ENCODE data around the gene DET1.
"Not testable (repeated sequence)": the region's sequence is repeated elsewhere in the genome, so short reads cannot be mapped to it uniquely, and the experiment has no call there.

DET1 gene

DNA sequence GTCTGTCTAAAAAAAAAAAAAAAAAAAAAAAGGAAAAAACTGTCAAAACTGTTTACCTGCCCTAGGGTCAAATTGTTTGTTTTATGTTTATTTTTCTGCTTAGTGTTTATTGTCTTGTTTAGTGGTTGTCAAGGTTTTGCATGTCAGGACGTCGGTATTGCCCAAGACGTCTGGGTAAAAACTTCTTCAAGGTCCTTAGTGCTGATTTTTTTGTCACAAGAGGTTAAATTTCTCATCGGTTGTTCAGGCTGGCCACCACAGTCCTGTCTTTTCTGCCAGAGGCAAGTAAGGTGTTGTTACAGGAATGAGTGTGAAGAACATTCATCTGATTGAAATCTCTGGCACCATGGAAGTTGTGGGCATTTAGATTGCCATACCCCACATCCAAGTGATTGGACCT lies 7.0 kb downstream of the DET1 start:
- no peak for DNase-seq

DNA sequence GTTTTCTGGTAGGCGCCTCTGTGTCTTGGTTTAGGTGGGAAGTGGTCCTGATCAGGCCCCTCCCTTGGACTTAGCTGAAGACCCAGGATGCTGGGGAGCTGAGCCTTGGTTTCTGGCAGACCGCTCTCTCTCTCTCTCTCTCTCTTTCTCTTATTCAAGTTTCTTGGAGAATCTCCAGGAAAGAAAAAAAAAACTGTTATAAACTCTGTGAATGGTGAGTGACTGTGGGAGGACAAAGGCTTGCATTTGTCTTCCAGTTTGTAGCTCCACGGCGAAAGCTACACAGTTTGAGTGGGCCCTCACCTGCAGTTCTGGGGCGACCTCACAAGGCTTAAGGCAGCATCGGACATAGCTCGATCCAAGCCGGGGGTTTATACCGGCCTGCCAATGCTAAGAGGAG lies 7.5 kb downstream of the DET1 start:
- DNase-seq: no peak

DNA sequence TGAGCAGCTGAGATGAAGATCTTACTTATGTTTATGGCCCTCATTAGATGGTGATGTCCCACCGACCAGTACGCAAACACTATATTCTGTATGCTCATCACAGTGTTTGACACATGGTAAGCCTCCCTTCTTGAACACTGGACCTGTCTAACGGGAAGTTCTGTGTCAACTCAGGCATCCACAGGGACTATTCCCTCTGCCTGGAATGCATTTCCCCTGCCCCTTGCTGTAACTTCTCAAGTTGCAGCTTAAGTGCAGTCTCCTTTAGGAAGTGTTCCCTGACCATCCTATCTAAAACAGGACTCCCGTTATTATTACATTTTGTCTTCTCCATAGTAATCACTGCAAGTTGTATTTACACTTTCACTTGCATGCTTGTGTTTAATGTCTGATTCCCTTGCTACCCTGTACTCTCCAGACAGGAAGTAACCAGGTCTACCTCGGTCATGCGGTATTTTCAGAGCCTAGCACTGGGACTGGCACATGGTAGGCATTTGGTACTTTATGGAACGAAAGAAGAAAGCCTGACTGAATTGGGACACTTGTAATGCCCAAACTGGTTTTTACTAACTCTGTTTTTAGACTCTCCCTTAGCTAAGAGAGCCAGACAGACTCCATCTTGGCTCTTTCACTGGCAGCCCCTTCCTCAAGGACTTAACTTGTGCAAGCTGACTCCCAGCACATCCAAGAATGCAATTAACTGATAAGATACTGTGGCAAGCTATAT lies 8.7 kb downstream of the DET1 start:
- DNase-seq: no peak

DNA sequence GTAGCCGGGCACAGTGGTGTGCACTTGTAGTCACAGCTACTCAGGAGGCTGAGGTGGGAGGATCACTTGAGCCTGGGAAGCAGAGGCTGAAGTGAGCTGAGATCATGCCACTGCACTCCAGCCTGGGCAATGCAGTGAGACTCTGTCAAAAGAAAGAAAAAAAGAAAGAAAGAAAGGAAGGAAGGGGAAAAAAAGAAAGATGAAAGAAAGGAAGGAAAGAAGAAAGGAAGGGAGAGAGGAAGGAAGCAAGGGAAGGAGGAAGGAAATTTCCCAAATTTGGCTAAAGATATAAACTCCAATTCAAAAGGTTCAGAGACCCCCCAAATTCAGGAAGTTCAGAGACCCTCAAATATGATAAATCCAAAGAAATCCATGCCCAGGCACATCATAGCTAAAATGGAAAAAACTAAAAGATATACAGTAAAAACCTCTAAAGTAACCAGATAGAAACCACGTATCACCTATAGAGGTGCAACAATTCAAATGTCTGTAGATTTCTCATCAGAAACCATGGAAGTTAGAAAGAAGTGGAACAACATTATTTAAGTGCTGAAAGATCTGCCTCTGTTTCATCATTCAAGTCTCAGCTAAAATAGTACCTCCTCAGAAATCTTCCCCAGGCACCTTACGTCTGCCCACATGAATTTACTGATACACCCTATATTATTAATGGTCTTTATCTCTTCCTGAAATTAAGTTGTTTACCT lies 10.7 kb downstream of the DET1 start:
- DNase-seq: no peak

DNA sequence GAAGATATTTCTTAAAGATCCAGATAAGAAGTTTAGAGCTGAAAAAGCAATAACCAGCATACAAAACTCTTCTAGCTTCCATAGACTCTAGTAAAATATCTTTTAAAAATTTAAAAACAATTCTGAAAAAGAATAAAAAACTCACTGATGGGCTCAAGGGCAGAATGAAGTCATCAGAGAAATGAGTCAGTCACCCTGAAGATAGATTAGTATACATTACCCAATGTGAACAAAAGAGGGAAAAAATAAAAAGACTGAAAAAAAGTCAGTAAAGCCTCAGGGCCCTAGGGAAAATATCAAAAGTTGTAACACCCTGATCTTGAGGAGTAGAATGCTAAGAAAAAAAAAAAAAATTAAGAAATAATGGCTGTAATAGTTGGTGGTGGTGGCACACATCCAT lies 11.4 kb downstream of the DET1 start:
- DNase-seq: no peak

DNA sequence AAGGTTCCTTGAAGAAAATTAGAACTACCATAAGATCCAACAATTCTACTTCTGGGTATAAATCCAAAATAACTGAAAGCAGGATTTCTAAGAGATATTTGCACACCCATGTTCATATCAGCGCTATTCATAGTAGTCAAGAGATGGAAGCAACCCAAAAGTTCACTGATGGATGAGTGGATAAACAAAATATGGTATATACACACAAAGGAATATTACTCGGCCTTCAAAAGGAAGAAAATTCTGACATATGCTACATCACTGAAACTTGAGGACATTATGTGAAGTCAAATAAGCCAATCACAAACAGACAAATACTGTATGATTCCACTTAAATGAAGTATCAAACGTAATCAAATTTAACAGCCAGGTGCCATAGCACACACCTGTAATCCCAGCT lies 13.1 kb downstream of the DET1 start:
- no peak for DNase-seq

DNA sequence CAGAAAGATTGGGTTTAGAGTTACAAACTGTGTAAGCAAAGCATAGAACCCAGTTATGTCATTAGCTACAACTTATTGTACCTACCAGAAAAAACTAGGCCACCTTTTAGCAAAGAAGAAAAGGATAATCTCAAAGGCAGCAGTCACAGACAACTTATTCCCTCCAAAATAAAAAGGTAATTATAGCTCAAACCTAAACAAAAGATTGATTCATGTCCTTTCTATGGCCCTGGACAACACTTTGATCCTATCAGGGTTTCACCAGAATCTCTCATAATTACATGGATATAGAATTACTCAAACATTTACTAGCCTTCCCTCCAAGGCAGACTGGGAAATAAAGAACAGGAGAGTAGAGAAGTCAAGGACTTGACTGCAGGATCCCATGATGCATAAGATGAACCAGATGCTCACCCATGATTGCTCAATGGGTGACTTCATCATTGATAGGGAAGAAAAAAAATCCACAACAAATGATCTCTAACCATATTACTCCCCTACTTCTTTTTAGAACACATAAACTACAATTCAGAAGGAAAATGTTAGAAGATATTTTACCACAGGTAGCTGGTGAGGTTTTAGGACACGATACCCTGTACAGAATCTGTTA lies 17.4 kb downstream of the DET1 start:
- DNase-seq: no peak

DNA sequence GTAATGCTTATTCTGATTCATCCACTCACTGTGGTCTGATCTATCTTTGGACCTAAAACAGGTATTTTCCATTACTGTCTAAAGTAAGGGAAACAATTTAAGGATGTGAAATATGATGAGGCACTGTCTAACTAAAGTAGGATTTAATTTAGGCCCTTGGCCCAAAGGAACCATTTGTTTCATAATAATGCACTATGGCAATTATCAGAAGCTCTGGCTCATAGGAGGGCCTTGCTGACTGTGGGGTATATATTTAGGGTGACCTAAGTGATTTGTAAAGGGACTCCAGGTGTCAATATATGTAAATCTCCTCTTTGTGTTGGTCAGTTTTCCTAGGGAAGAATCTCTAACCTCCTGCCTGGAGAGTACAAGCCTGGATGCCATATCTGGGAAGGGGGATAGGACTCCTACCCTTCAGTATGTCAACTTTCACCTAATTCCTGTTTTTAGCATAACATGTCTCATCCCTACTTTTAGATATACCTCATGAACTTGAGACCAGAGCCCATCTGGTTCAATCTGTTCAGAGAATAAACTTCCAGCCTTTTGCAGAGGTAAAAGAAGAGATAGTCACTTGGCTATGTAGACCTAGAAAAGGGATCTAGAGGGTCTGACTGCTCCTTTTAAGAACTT lies 20.1 kb downstream of the DET1 start:
- no peak for DNase-seq

DNA sequence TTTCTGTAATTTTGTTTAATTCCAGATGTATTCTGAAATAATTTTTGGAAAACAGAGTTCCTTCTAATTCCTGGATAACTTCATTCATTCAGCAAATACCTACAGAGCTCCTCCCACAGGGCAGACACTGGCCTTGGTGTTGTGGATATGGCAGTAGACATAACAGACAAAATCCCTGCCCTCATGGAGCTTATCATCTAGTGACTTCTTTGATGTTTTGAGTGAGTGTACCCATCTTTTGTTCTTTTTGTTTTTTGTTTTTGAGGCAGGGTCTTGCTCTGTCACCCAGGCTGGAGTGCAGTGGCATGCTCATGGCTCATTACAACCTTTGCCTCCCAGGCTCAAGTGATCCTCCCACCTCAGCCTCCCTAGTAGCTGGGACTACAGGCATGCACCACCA lies 21.1 kb downstream of the DET1 start:
- no peak for DNase-seq

DNA sequence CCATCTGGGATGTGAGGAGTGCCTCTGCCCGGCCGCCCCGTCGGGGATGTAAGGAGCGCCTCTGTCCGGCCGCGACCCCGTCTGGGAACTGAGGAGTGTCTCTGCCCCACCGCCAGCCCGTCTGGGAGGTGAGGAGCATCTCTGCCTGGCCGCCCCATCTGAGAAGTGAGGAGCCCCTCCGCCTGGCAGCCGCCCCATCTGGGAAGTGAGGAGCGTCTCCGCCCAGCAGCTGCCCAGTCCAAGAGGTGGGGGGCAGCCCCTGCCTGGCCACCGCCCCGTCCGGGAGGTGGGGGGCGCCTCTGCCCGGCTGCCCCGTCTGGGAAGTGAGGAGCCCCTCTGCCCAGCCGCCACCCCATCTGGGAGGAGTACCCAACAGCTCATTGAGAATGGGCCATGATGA lies 22.4 kb downstream of the DET1 start:
- DNase-seq: not testable (repeated sequence)

DNA sequence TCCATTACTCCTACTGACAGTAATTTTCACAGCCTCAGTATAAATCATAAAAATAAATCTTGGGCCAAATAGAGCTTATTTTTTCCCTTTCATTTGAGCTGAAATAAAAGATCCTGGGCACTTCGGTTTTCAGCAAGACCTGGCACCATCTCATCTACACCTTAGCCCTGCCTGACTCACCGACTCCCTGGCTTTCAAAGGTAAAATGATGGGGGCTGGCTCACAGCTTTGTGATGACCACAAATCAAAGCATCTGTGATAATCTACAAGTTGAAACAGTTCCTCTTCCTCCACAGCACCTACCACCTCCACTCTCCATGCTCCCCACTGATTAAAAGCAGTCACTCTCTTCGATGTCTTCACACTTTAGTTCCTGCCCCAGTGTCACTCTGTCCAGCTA lies 27.6 kb downstream of the DET1 start:
- no peak for DNase-seq

DNA sequence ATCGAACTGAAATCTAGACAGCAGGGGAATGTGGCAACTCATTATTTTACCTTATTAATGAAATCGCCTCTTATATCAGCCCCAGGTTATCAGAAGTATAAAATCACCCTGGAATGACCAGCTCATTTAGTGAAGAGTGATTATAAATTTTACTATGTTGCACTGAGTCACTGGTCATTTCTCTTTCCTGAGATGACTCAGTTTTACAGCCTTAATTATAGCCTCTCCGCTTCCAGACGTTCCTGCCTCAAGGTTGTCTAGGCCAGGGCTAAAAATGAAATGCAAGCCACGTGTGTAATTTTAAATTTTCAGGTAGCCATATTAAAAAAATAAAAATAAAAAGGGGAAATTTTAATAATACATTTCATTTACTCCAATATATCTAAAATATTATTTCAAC lies 33.3 kb downstream of the DET1 start:
- DNase-seq: no peak

DNA sequence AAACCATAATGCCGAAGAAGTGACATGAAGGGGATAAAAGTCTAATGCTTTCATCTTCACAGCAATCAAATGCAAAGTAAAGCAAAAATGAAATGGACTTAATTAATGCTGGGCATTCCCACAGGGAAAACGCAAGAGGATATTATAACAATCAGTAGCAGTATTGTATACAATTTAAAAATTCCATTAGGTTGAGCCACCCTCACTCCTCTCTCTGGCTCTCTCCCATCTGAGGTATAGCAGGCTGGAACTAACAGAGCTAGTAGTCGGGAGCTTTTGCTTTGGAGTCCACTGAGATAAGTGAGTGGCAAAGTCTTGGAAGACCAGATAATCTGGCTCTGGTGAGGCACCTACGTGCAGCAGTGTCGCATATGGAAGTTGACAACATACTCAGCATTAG lies 33.9 kb downstream of the DET1 start:
- no peak for DNase-seq

DNA sequence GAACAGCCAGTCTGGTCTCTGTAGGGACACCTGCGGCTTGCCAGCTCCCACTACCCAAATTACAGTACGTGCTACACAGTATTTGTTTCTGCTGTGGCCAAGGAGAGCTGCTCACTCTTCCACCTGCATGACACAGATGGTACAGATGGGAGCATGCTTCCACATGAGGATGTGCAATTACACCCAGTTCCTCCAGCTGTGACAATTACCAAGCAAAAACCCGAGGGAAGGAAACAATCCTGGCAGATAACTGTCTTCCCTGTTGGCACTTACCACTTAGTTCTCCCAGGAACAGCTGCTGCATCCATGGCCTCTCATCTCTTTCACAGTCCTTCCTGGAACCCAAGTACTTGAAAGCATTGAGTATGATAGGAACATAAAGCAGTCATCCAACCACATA lies 34.4 kb downstream of the DET1 start:
- DNase-seq: no peak

DNA sequence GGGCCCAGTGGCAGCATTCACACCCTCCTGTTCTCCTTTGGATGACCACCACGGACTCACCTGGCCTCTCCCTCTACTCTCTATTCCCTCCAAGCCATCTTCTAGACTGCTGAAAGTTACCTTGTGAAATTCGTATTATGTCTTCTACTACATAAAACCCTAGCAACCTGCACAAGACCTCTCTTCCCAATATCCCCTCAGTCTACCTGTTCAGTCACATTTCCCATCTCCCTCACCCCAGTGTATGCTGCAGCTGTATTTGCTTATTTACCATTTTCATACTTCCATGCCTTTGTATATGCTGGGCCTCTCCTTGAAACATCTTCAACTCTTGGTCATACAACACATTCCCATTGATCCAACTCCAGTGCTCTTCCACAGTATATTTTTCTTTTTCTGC lies 35.3 kb downstream of the DET1 start:
- DNase-seq: no peak

DNA sequence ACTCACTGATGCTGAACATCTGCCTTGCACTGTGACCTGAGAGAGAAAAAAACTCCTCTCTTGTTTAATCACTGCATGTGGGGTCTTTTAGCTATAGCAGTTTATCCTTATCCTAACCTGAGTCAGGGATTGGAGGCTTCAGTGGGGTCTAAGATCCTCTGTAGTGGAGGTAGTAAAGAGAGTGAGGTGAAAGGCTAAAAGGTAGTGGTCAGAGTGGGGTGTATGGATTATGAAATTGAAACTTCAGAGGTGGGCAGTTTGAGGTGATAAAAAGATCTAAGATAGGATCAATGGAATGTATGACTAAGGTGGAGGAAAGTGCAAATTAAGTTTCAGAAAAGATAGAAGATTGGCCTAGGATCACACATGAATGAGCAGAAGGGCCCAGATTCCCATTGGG lies 36.5 kb downstream of the DET1 start:
- no peak for DNase-seq

DNA sequence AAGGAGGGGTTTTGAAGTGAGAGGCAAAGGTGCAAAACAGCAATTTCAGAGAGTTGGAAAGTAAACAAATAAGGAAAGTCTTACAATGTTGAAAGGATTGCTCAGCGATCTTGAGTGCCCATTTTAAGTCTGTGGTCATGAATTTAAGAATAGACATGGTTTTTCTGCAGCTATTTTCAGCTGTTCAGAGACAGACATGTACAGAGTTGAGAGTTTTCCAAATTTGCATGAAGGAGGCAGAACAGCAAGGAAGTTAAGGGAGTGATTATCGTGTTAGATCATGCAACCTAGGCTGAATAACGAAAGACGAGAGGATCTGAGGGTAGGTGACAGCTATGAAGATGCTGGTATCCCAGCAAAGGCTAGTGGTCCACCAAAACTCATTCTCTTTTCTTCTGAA lies 37.2 kb downstream of the DET1 start:
- DNase-seq: no peak

DNA sequence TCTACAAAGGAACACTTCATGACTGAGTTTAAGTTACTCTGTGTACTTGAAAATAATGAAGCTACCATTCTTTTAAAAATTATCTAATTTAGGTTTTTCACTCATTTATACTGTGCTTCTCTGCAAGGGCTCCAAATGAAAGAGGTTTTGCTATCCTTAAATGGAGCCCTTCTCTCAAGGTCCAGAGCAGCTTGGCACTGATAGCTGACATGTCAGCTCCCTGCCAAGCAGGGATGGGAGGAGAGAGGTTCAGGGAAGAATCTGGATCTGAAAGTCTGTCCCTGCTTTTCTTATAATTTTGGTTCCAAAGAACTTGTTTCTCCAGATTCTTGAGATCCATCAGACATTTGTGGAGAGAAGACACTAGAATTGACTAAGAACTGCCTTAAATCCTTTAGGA lies 39.9 kb downstream of the DET1 start:
- no peak for DNase-seq

DNA sequence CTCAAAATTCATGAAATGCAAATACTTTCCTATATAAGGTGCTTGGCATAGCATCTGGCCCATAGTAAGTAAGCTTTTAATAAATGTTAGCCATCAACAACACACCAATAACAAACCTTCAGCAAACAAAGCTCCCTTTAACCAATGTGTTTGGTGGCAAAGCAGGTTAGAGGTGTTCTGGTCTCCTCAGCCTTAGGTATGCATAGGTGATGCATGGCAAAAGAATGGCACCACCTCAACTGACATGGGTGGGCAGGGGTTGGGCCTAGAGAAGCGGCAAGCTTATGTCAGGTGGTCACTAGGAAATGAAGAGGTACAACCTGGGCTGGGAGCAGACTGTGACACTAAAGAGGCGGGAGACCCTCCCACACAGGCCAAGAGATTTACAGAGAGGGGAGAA lies 40.8 kb downstream of the DET1 start:
- DNase-seq: no peak

DNA sequence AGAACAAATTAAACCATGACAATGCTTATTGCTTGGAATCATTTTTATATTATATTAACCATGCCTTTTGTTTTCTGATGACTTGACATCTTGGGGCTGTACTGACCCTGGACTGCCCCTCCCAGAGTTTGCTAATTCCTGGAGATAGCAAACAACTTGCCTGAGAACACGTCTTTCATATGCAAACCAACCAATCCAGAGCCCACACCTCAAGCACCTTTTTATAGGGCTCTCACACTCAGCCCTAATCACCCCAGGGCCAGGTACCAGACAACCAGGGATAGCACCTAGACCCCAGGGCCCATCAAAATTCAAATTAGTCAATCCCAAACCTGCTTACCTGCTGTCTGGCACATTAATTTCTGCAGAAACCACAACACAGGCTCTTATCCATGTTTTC lies 42.0 kb downstream of the DET1 start:
- DNase-seq: no peak

DNA sequence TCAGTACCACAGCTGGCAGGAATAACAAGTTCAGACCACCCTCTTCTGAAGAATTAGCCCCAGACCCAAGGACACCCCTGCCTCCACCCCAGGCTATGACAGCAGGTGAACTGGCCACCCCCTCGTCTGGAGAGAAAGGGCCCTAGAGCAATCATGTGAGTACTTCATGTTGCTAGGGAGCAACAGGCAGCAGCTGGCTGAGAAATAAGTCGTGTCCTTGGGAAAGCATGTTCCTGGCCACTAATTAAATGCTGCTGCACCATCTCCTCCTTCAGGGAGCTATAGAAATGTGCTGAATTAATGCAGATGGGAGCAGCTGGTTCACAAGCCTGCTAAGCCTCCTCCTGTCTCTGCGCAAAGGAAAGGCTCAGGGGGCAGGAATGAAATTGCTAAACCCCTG lies 47.5 kb downstream of the DET1 start:
- no peak for DNase-seq

DNA sequence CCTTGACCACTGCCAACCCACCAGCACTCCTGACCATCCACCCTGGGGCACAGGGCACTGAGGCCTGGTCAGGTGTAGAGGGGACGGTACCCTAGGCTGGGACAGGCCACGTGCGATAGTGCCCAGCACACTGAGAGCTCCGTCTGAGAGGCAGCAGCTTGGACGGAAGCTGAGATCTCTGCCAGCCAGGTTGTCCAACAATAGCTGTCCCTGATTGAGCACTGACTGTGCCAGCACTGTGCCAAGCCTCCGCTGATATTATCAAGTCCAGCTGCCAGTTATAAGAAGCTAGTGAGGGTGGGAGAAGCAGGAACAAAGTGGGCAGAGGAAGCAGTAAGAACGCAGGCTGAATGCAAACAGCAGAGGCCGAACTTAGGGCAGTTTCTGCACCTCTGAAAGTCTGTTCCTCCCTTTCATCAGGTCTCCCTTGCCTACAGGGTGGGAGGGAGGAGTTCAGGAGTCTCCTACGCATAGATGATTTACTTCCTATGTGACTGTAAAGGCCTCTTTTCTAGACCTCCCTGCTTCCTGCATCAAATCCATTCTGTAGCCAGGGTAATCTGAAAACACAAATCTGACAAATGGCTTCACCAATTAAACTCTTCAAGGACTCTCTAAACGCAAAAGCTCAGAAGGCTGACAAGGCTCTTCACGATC lies 49.2 kb downstream of the DET1 start:
- DNase-seq: no peak

DNA sequence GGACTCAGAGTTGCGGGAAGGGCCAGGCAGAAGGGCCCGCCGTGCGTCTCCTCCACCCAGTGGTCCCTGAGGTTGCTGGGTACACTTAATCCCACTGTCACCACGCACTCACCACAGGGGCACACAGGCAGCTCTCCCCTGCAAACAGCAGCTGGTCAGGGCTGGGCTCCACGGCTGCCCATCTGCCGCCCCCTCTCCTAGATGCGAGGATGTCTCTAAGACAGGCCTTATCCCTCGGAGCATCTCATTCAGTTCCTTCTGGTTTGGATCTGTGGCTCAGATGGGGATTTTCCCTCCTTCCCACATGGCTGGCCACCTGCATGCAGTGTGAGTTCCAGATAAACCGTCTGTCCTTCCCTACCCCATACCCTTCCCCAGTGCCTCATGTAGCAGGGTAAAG lies 52.6 kb downstream of the DET1 start:
- DNase-seq: no peak

DNA sequence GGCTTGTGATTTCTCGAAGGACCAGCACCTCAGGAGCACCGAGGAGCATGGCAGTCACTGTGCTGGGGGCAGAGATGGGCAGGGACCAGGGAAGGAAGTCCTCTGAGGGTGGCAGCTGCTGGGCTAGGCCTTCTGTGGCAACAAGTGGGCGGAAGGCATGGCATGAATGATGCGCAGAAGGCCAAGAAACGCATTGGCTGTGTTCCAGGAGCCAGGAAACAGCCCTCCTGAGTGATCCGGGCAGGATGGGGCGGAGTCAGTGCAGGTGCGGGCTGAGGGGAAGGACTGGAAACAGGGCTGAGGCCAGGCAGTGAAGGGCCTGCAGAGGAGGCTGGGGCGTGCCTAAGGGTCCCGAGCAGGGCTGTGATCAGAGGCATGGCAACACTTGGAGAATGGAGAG lies 55.3 kb downstream of the DET1 start:
- no peak for DNase-seq
